ENCODE results near the gene HBEGF. TPM values are rescaled to one million over a fixed set of nuclear protein-coding genes. Genes with fewer than 3 reads are reported as not detected.

Gene HBEGF
- total and polyA plus RNA-seq, 10 of the 15 experiments (the other 5 are each of a cell fraction or from before 2014, with no cell fraction given): 0.87 to 3.1 (median 2.1) TPM

DNA sequence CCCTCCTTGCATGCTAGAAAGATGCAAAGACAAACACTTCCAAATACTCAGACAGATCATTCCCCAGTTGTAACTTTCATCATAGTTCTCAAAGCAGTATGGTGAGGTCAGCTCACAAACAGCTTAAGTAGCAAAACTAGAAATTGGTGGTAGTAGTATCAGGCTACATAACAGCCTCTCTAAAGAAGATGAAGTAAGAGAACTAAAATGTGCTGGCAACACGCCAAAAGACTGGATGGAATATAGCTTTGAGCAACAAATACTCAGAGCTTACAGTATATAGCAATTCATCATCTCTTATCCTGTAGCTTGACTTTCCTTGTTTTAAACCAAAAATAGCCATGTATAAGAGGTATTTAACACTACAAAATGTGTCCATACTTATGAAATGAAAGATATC is 51.0 kb downstream of the HBEGF start:
- ATAC-seq: peak; percentile 75
- in situ Hi-C loops (cut with MboI) (no loop called here), intact Hi-C loops (cut with micrococcal nuclease; ENCODE audit: unreplicated experiment) (no loop called here)
- Histone ChIP-seq H3K27me3 (replicated peaks in 1 of 2; ENCODE audit: control insufficient read depth in 2 of 2, insufficient read depth in 2 of 2, low read length in 1 of 2) (no peaks in the 10 kb centered on the region), H4K20me1 (ENCODE audit: control insufficient read depth, insufficient read depth) (no peaks in the 10 kb centered on the region), H3K36me3 (ENCODE audit: control insufficient read depth in 2 of 2, insufficient read depth in 2 of 2, low read length in 1 of 2) (peaks cover 0 to 9% of the 10 kb centered on the region in 2 experiments; a peak in 2 of 4 replicates), H3K9ac (ENCODE audit: control insufficient read depth, insufficient read depth, low read length) (no peak overlapping the region), H3K4me1 (ENCODE audit: control insufficient read depth, insufficient read depth, low read length) (no peaks in the 10 kb centered on the region), H3K4me3 (no peak overlapping the region), H2AFZ (ENCODE audit: control insufficient read depth, low read depth, low read length) (no peak overlapping the region), H3K79me2 (ENCODE audit: control insufficient read depth, insufficient read depth, low read length) (peaks cover 40% of the 10 kb centered on the region), H3K27ac (ENCODE audit: control insufficient read depth, insufficient read depth) (no peak overlapping the region), H3K4me2 (ENCODE audit: control insufficient read depth, insufficient read depth) (no peak overlapping the region), H3K9me3 (replicated peaks; ENCODE audit: control insufficient read depth, insufficient read depth, low read length) (no peaks in the 10 kb centered on the region)
- no peak for DNase-seq (ENCODE audit: low read depth, low spot score)
- POLR2A ChIA-PET: interaction anchor here (1.4 to 1.6 kb wide), 2 partner anchors 9 to 25 kb away, joined by 4 read pairs; no protein-coding TSS in a partner anchor
- SMC1A ChIA-PET (ENCODE audit: uncharacterized antibody, unreplicated experiment): interaction anchor here (0.9 to 1.7 kb wide), 7 partner anchors 8 to 53 kb away, joined by 3 to 6 read pairs (median 4); no protein-coding TSS in a partner anchor
- no peak for FAIRE-seq
- BruUV-seq (replicated peaks): no TSS peak
- 96% methylated on average over 1 of the region's 1 CpG for WGBS (ENCODE audit: insufficient coverage, insufficient replicate concordance, low lambda C conversion rate, missing lambda C conversion rate)
- CTCF ChIA-PET: interaction anchor here (0.8 to 1.7 kb wide), 5 partner anchors 13 to 64 kb away, joined by 3 to 6 read pairs (median 3); no protein-coding TSS in a partner anchor
- peak; percentile 93 for TF ChIP-seq SMAD1 (IDR thresholded peaks at IDR 0.05; ENCODE audit: low read depth, partially characterized antibody)
- TF ChIP-seq, protein P1, sequence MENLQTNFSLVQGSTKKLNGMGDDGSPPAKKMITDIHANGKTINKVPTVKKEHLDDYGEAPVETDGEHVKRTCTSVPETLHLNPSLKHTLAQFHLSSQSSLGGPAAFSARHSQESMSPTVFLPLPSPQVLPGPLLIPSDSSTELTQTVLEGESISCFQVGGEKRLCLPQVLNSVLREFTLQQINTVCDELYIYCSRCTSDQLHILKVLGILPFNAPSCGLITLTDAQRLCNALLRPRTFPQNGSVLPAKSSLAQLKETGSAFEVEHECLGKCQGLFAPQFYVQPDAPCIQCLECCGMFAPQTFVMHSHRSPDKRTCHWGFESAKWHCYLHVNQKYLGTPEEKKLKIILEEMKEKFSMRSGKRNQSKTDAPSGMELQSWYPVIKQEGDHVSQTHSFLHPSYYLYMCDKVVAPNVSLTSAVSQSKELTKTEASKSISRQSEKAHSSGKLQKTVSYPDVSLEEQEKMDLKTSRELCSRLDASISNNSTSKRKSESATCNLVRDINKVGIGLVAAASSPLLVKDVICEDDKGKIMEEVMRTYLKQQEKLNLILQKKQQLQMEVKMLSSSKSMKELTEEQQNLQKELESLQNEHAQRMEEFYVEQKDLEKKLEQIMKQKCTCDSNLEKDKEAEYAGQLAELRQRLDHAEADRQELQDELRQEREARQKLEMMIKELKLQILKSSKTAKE (IDR thresholded peaks at IDR 0.05; ENCODE audit: low read depth, poor library complexity, severe bottlenecking): peak; percentile 35
- TF ChIP-seq JUND (IDR thresholded peaks at IDR 0.05; ENCODE audit: low read depth, low read length): no peak
- RAD21 ChIA-PET (ENCODE audit: unreplicated experiment): interaction anchor here (0.6 to 1.2 kb wide), 2 partner anchors 13 to 51 kb away, joined by 3 to 4 read pairs; no protein-coding TSS in a partner anchor

DNA sequence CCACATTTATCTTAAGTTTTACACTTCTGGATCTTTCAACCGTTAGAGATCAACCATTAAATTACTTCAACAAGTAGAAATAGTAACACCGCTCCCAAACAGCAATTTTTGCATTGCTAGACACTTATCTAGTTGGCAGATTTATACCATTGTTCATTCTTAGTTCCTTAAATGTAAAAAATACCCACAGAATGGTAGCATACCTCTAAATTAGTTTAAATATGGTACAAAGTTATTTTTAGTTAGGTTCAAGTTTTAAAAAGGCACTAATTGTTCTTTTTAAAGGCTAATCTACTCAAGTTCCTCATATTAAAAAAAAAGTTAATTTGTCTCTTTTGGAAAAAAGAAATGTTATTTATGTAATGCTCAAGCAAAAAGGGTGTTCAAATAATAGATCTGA is 51.6 kb downstream of the HBEGF start:
- POLR2A ChIA-PET: no interaction called here
- ATAC-seq (peak; percentile 21), DNase-seq (ENCODE audit: low read depth, low spot score) (no peak), FAIRE-seq (no peak)
- H3K27ac ChIP-seq (ENCODE audit: control insufficient read depth, insufficient read depth): no peak overlapping the region
- H3K4me1 ChIP-seq (ENCODE audit: control insufficient read depth, insufficient read depth, low read length): no peaks in the 10 kb centered on the region
- peak; percentile 54 for TF ChIP-seq MEF2B (IDR thresholded peaks at IDR 0.05; ENCODE audit: partially characterized antibody, poor library complexity, severe bottlenecking)
- TF ChIP-seq BHLHE40 (IDR thresholded peaks at IDR 0.05; ENCODE audit: borderline replicate concordance in 1 of 2, low read depth in 2 of 2, low read length in 1 of 2): no peak
- TF ChIP-seq, protein P2, sequence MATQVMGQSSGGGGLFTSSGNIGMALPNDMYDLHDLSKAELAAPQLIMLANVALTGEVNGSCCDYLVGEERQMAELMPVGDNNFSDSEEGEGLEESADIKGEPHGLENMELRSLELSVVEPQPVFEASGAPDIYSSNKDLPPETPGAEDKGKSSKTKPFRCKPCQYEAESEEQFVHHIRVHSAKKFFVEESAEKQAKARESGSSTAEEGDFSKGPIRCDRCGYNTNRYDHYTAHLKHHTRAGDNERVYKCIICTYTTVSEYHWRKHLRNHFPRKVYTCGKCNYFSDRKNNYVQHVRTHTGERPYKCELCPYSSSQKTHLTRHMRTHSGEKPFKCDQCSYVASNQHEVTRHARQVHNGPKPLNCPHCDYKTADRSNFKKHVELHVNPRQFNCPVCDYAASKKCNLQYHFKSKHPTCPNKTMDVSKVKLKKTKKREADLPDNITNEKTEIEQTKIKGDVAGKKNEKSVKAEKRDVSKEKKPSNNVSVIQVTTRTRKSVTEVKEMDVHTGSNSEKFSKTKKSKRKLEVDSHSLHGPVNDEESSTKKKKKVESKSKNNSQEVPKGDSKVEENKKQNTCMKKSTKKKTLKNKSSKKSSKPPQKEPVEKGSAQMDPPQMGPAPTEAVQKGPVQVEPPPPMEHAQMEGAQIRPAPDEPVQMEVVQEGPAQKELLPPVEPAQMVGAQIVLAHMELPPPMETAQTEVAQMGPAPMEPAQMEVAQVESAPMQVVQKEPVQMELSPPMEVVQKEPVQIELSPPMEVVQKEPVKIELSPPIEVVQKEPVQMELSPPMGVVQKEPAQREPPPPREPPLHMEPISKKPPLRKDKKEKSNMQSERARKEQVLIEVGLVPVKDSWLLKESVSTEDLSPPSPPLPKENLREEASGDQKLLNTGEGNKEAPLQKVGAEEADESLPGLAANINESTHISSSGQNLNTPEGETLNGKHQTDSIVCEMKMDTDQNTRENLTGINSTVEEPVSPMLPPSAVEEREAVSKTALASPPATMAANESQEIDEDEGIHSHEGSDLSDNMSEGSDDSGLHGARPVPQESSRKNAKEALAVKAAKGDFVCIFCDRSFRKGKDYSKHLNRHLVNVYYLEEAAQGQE (IDR thresholded peaks at IDR 0.05; ENCODE audit: low read depth, low read length): no peak
- RAD21 ChIA-PET (ENCODE audit: unreplicated experiment): interaction anchor here (0.6 to 1.2 kb wide), 4 partner anchors 11 to 50 kb away, joined by 3 to 4 read pairs (median 3); no protein-coding TSS in a partner anchor
- in situ Hi-C loops (cut with MboI): no loop called here
- H3K79me2 ChIP-seq (ENCODE audit: control insufficient read depth, insufficient read depth, low read length): peaks cover 38% of the 10 kb centered on the region
- 71% methylated on average over 2 of the region's 2 CpGs for WGBS (ENCODE audit: insufficient coverage, insufficient replicate concordance, low lambda C conversion rate, missing lambda C conversion rate)
- H3K36me3 ChIP-seq (ENCODE audit: control insufficient read depth in 2 of 2, insufficient read depth in 2 of 2, low read length in 1 of 2): peaks cover 0 to 5% of the 10 kb centered on the region in 2 experiments; a peak in 2 of 4 replicates
- H3K4me2 ChIP-seq (ENCODE audit: control insufficient read depth, insufficient read depth): peak overlapping the region; percentile 45
- H2AFZ ChIP-seq (ENCODE audit: control insufficient read depth, low read depth, low read length): no peak overlapping the region
- no TSS peak for BruUV-seq (replicated peaks)
- H3K27me3 ChIP-seq (replicated peaks in 1 of 2; ENCODE audit: control insufficient read depth in 2 of 2, insufficient read depth in 2 of 2, low read length in 1 of 2): no peaks in the 10 kb centered on the region
- CTCF ChIA-PET: interaction anchor here (1.6 kb wide), 1 partner anchor 51 kb away, joined by 4 read pairs; no protein-coding TSS in a partner anchor
- SMC1A ChIA-PET (ENCODE audit: uncharacterized antibody, unreplicated experiment): interaction anchor here (1.3 to 2.4 kb wide), 3 partner anchors 8 to 57 kb away, joined by 4 to 9 read pairs (median 5); partner anchors contain the start of gene PFDN1
- no peaks in the 10 kb centered on the region for H4K20me1 ChIP-seq (ENCODE audit: control insufficient read depth, insufficient read depth)
- no peaks in the 10 kb centered on the region for H3K9me3 ChIP-seq (replicated peaks; ENCODE audit: control insufficient read depth, insufficient read depth, low read length)
- no peak overlapping the region for H3K4me3 ChIP-seq
- intact Hi-C loops (cut with micrococcal nuclease; ENCODE audit: unreplicated experiment): no loop called here
- H3K9ac ChIP-seq (ENCODE audit: control insufficient read depth, insufficient read depth, low read length): no peak overlapping the region

Data from GM12878 (cell line).